GM18499 (cell line): Measurements from ENCODE around the gene ASCC2.
"Not testable (repeated sequence)": the region's sequence is repeated elsewhere in the genome, so short reads cannot be mapped to it uniquely, and the experiment has no call there.

Experiments
- ATAC-seq: cut with Tn5 transposase; IDR thresholded peaks from one replicate; pipeline ENCODE4 v1.9.1; 2021; ENCODE audit warnings: moderate number of reproducible peaks; ENCODE audit not compliant: insufficient read depth, unreplicated experiment

ASCC2 gene

GRCh38 chr22:29837741-29838598 is at the start of gene ASCC2:
TSS of gene ASCC2 (minus strand) at chr22:29838274. CDS start at chr22:29832325, 5,949 bp downstream.
- peak; percentile 72 for ATAC-seq

- no peak for ATAC-seq
Observed at GRCh38 chr22:29887358-29887757, 49.3 kb upstream of the ASCC2 start.

- ATAC-seq: no peak
Observed at GRCh38 chr22:29886596-29886995, 48.5 kb upstream of the ASCC2 start.

GRCh38 chr22:29885610-29886009 is 47.5 kb upstream of the ASCC2 start:
- ATAC-seq: no peak

- ATAC-seq: no peak
Observed at GRCh38 chr22:29883775-29884097, 45.7 kb upstream of the ASCC2 start.

- ATAC-seq: no peak
Observed at GRCh38 chr22:29883045-29883774, 45.1 kb upstream of the ASCC2 start, which contains the start of gene MTMR3. TSS of gene MTMR3 (plus strand) at chr22:29883174. CDS start at chr22:29971060, 87,886 bp downstream.

GRCh38 chr22:29882716-29883044 is 44.6 kb upstream of the ASCC2 start:
- ATAC-seq: no peak

GRCh38 chr22:29879753-29880152 is 41.7 kb upstream of the ASCC2 start:
- ATAC-seq: no peak

GRCh38 chr22:29877620-29878019 is 39.5 kb upstream of the ASCC2 start:
- ATAC-seq: no peak

GRCh38 chr22:29873943-29874342 is 35.9 kb upstream of the ASCC2 start:
- no peak for ATAC-seq

GRCh38 chr22:29872989-29873388 is 34.9 kb upstream of the ASCC2 start:
- no peak for ATAC-seq

- no peak for ATAC-seq
Observed at GRCh38 chr22:29872144-29872893, 34.2 kb upstream of the ASCC2 start.

- ATAC-seq: no peak
Observed at GRCh38 chr22:29871684-29872083, 33.6 kb upstream of the ASCC2 start.

GRCh38 chr22:29870574-29870973 is 32.5 kb upstream of the ASCC2 start:
- no peak for ATAC-seq

- ATAC-seq: no peak
Observed at GRCh38 chr22:29867851-29868250, 29.8 kb upstream of the ASCC2 start.

GRCh38 chr22:29867260-29867659 is 29.2 kb upstream of the ASCC2 start:
- no peak for ATAC-seq

GRCh38 chr22:29865572-29865971 is 27.5 kb upstream of the ASCC2 start:
- not testable (repeated sequence) for ATAC-seq

- no peak for ATAC-seq
Observed at GRCh38 chr22:29861672-29862297, 23.7 kb upstream of the ASCC2 start.

- ATAC-seq: no peak
Observed at GRCh38 chr22:29860006-29860766, 22.1 kb upstream of the ASCC2 start.

- not testable (repeated sequence) for ATAC-seq
Observed at GRCh38 chr22:29859030-29859429, 21.0 kb upstream of the ASCC2 start.
